ENCODE measurements around the gene YBX1.
A peak's percentile ranks its signal among the peaks of the same experiment; 100 is the strongest.
"Not testable (repeated sequence)": the region's sequence is repeated elsewhere in the genome, so short reads cannot be mapped to it uniquely, and the experiment has no call there.

YBX1 gene

GRCh38 chr1:42681741-42682483 is at the start of gene YBX1:
YBX1 (plus strand) TSS chr1:42682418; CDS start chr1:42682566, 148 bp downstream.
- DNase-seq = peak; percentile 98

GRCh38 chr1:42639116-42639515 is 43.1 kb upstream of the YBX1 start:
- DNase-seq = no peak

GRCh38 chr1:42646056-42646455 is 36.2 kb upstream of the YBX1 start:
- DNase-seq = no peak

- DNase-seq = no peak
Observed at GRCh38 chr1:42657201-42657600, 25.0 kb upstream of the YBX1 start.

GRCh38 chr1:42657981-42658876 is 24.0 kb upstream of the YBX1 start, which contains the start of gene PPIH:
PPIH (plus strand) TSS chr1:42658423; CDS start chr1:42658447, 24 bp downstream.
- peak; percentile 96 for DNase-seq

- no peak for DNase-seq
Observed at GRCh38 chr1:42658877-42659337, 23.3 kb upstream of the YBX1 start.

GRCh38 chr1:42660907-42661500 is 21.2 kb upstream of the YBX1 start:
- DNase-seq = no peak

- DNase-seq = no peak
Observed at GRCh38 chr1:42669936-42670335, 12.3 kb upstream of the YBX1 start.

GRCh38 chr1:42670425-42670824 is 11.8 kb upstream of the YBX1 start:
- DNase-seq = no peak

- DNase-seq = no peak
Observed at GRCh38 chr1:42674214-42674613, 8.0 kb upstream of the YBX1 start.

- DNase-seq = no peak
Observed at GRCh38 chr1:42674682-42675081, 7.5 kb upstream of the YBX1 start.

GRCh38 chr1:42675467-42675866 is 6.8 kb upstream of the YBX1 start:
- no peak for DNase-seq

- no peak for DNase-seq
Observed at GRCh38 chr1:42676534-42677087, 5.6 kb upstream of the YBX1 start.

GRCh38 chr1:42679364-42679983 is 2.7 kb upstream of the YBX1 start:
- DNase-seq = no peak

GRCh38 chr1:42680055-42680454 is 2.2 kb upstream of the YBX1 start:
- DNase-seq = no peak

- DNase-seq = peak; percentile 68
Observed at GRCh38 chr1:42680921-42681683, 1.1 kb upstream of the YBX1 start.

GRCh38 chr1:42682484-42682738 is 193 bp downstream of the YBX1 start:
- DNase-seq = not testable (repeated sequence)

GRCh38 chr1:42682739-42683531 is 717 bp downstream of the YBX1 start:
- DNase-seq = peak; percentile 83

- DNase-seq = peak; percentile 61
Observed at GRCh38 chr1:42684139-42684538, 1.9 kb downstream of the YBX1 start.

GRCh38 chr1:42686418-42686817 is 4.2 kb downstream of the YBX1 start:
- DNase-seq = no peak

GRCh38 chr1:42689912-42690311 is 7.7 kb downstream of the YBX1 start:
- DNase-seq = no peak
